Fibroblast of lung (primary cell): ENCODE measurements around the gene TTYH2. TPM values are rescaled to one million over a fixed set of nuclear protein-coding genes. Genes with fewer than 3 reads are reported as not detected.
A peak's percentile ranks its signal among the peaks of the same experiment; 100 is the strongest.

Source experiments
- DNase-seq, 2 donors: peaks; one replicate each; pipeline versions ENCODE4 v3.0.0 to v3.0.0-alpha.2; 2010; ENCODE audit warnings: low read depth in 2 of 2
- H2AFZ ChIP-seq: 2 replicates; pipeline ENCODE4 v1.5.1; 2012; ENCODE audit warnings: low read length, control low read depth, inconsistent platforms
- H3K27ac ChIP-seq: 2 replicates; pipeline ENCODE4 v1.5.1; 2011; ENCODE audit warnings: low read length, control low read depth; ENCODE audit not compliant: insufficient read depth
- H3K27me3 ChIP-seq: 2 replicates; pipeline ENCODE4 v1.5.1; 2011; ENCODE audit warnings: mild to moderate bottlenecking, low read length; ENCODE audit not compliant: control insufficient read depth, insufficient read depth
- H3K36me3 ChIP-seq: 2 replicates; pipeline ENCODE4 v1.5.1; 2011; ENCODE audit warnings: low read length; ENCODE audit not compliant: control insufficient read depth, insufficient read depth
- H3K4me1 ChIP-seq: 2 replicates; pipeline ENCODE4 v1.5.1; 2011; ENCODE audit warnings: low read length; ENCODE audit not compliant: control insufficient read depth, insufficient read depth; ENCODE audit errors: extremely low read depth
- H3K4me2 ChIP-seq: 2 replicates; pipeline ENCODE4 v1.5.1; 2011; ENCODE audit warnings: low read length, control low read depth; ENCODE audit not compliant: insufficient read depth; ENCODE audit errors: extremely low read depth
- H3K4me3 ChIP-seq, 4 experiments: fragments of 200-600 bp in 1 of 4; sonication (generic) in 1 of 4; replicated peaks in 1 of 4; 2 replicates each; pipeline ENCODE4 v1.5.1; 2011 to 2016; ENCODE audit warnings: low read length in 4 of 4, low read depth in 3 of 4, mild to moderate bottlenecking in 3 of 4, control low read depth in 2 of 4, inconsistent platforms in 1 of 4, mixed read lengths in 1 of 4; ENCODE audit not compliant: insufficient read depth in 1 of 4; ENCODE audit errors: control extremely low read depth in 1 of 4
- H3K79me2 ChIP-seq: 2 replicates; pipeline ENCODE4 v1.5.1; 2012; ENCODE audit warnings: mild to moderate bottlenecking, low read length, inconsistent platforms; ENCODE audit not compliant: control insufficient read depth, insufficient read depth
- H3K9ac ChIP-seq: 2 replicates; pipeline ENCODE4 v1.5.1; 2011; ENCODE audit warnings: mild to moderate bottlenecking, low read length, control low read depth; ENCODE audit not compliant: insufficient read depth
- H3K9me3 ChIP-seq: 2 replicates; pipeline ENCODE4 v1.5.1; 2012; ENCODE audit warnings: low read depth, low read length; ENCODE audit not compliant: control insufficient read depth, insufficient read depth
- H4K20me1 ChIP-seq: 2 replicates; pipeline ENCODE4 v1.5.1; 2011; ENCODE audit warnings: low read length; ENCODE audit not compliant: control insufficient read depth, insufficient read depth; ENCODE audit errors: extremely low read depth
- EZH2 ChIP-seq: IDR thresholded peaks from 2 replicates; pipeline ENCODE4 v1.5.1; 2012; ENCODE audit warnings: low read length, control low read depth, mild to moderate bottlenecking; ENCODE audit errors: missing control alignments
- polyA plus RNA-seq, 2 donors: library from polyadenylated mRNA; depleted of rRNA in 1 of 2; stranded (reverse) in 1 of 2; unstranded in 1 of 2; fragments of >200 nt; gene quantifications; 2 replicates each; pipeline ENCODE4 v1.2.1, GENCODE V29; 2011 to 2012; ENCODE audit warnings: missing spikeins in 1 of 2
- total RNA-seq: library from RNA; depleted of rRNA; stranded (reverse); fragments of >200 nt; gene quantifications from 2 replicates; pipeline ENCODE4 v1.2.1, GENCODE V29; 2014
- TF ChIP-seq, protein P1 (sequence below), 2 donors: IDR thresholded peaks in 1 of 2; conservative IDR thresholded peaks in 1 of 2; 1 replicate in 1 of 2; 2 replicates in 1 of 2; pipeline ENCODE4 v1.5.1; 2011 to 2012; ENCODE audit warnings: low read length in 2 of 2, control low read depth in 1 of 2, inconsistent platforms in 1 of 2, low read depth in 1 of 2, mild to moderate bottlenecking in 1 of 2

TTYH2 gene
- total and polyA plus RNA-seq, 2 donors (not counting 1 experiment from before 2014, with no cell fraction given) = 0.99 to 1.2 TPM

DNA sequence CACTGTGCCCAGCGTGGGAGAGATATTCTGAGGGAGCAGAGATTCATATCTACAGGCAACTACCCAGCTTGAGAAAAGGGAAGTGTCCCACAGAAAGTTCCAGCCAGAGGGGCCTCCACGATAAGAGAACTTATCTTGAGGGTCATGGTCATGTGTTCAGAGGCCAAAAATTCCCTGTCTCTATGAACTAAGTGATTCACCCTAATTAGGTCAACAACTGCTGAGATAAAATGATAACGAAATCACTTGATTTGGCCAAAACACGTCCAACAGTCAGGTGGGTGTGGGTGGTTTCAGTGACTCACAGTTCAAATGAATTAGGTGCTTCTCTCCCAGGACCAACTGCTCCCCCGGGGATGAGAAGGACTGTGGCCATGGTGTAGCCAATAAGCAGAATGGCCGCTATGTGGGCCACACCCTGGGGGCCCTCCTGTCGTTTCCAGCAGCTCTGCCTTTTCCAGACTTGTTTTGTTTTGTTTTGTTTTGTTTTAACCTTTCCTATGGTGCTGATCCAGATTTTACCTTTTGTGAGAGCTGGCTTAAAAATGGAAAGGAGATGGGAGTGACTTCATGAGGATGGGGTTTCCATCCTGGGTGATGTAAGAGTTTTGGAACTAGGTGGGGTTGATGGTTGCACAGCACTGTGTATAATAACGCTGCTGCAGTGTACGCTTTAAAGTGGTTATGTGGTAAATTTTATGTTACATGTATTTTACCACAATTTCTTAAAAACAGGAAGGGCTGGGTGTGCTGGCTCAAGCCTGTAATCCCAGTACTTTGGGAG is 69.4 kb downstream of the TTYH2 start:
- no peak overlapping the region for H3K9ac ChIP-seq
- DNase-seq = peak in 1 of 2 donors; percentile 72
- H3K27me3 ChIP-seq = no peaks in the 10 kb centered on the region
- no peaks in the 10 kb centered on the region for H3K36me3 ChIP-seq
- H2AFZ ChIP-seq = no peak overlapping the region
- H3K9me3 ChIP-seq = no peaks in the 10 kb centered on the region
- H4K20me1 ChIP-seq = no peaks in the 10 kb centered on the region
- no peak overlapping the region for H3K27ac ChIP-seq
- H3K4me3 ChIP-seq = no peak overlapping the region
- H3K79me2 ChIP-seq = no peaks in the 10 kb centered on the region
- TF ChIP-seq EZH2 = no peak
- TF ChIP-seq, protein P1, sequence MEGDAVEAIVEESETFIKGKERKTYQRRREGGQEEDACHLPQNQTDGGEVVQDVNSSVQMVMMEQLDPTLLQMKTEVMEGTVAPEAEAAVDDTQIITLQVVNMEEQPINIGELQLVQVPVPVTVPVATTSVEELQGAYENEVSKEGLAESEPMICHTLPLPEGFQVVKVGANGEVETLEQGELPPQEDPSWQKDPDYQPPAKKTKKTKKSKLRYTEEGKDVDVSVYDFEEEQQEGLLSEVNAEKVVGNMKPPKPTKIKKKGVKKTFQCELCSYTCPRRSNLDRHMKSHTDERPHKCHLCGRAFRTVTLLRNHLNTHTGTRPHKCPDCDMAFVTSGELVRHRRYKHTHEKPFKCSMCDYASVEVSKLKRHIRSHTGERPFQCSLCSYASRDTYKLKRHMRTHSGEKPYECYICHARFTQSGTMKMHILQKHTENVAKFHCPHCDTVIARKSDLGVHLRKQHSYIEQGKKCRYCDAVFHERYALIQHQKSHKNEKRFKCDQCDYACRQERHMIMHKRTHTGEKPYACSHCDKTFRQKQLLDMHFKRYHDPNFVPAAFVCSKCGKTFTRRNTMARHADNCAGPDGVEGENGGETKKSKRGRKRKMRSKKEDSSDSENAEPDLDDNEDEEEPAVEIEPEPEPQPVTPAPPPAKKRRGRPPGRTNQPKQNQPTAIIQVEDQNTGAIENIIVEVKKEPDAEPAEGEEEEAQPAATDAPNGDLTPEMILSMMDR (conservative IDR thresholded peaks at IDR 0.05 in 1 of 2, IDR thresholded peaks at IDR 0.05 in 1 of 2; ENCODE audit: low read depth in 1 of 2, low read length in 2 of 2) = no peak
- no peak overlapping the region for H3K4me2 ChIP-seq
- H3K4me1 ChIP-seq = no peaks in the 10 kb centered on the region

DNA sequence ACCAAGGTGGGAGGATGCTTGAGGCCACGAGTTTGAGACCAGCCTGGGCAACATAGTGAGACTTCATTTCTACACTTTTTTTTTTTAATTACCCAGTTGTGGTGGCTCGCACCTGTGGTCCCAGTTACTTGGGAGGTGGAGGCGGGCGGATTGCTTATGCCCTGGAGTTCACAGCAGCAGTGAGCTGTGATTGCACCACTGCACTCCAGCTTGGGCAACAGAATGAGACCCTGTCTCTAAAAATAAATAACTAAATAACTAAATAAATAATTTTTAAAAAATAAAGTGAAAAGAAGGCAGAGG is 70.0 kb downstream of the TTYH2 start:
- Histone ChIP-seq H3K9me3 (no peaks in the 10 kb centered on the region), H3K79me2 (no peaks in the 10 kb centered on the region), H3K36me3 (no peaks in the 10 kb centered on the region), H3K4me1 (no peaks in the 10 kb centered on the region), H4K20me1 (no peaks in the 10 kb centered on the region), H3K9ac (no peak overlapping the region), H3K4me2 (no peak overlapping the region), H3K4me3 (no peak overlapping the region), H2AFZ (no peak overlapping the region), H3K27me3 (no peaks in the 10 kb centered on the region), H3K27ac (no peak overlapping the region)
- DNase-seq = no peak
- TF ChIP-seq, protein P1 (conservative IDR thresholded peaks at IDR 0.05 in 1 of 2, IDR thresholded peaks at IDR 0.05 in 1 of 2; ENCODE audit: low read depth in 1 of 2, low read length in 2 of 2) = no peak
- TF ChIP-seq EZH2 = no peak

DNA sequence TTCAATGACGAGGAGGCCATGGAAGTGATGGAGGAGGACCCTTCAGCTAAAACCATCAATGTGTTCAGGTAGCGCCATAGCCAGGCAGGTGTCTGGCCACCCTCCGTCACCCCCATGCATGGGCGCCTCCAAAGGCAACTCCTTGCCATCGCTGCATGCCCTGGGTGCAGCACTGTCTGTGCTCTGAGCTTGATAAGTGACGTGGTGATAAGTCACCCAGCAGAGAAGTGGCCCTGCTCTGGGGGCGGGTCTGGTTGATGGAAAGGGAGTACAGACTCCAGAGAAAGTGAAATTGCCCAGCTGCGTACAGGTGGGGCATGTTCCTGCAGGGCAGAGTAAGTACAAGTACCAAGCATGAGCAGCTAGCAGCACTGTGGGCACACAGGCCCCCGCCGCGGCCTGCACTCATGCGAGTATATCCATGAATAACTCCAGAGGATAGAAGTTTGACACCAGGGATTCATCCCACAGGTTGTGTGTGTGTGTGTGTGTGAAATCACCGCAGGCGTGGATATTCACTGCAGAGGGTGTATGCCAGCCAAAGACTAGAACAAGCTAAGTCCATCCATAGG is 73.7 kb downstream of the TTYH2 start:
- Histone ChIP-seq H3K4me1 (no peaks in the 10 kb centered on the region), H3K79me2 (no peaks in the 10 kb centered on the region), H3K4me3 (no peak overlapping the region), H3K9me3 (no peaks in the 10 kb centered on the region), H3K9ac (no peak overlapping the region), H3K27me3 (no peaks in the 10 kb centered on the region), H3K36me3 (no peaks in the 10 kb centered on the region), H4K20me1 (no peaks in the 10 kb centered on the region), H2AFZ (no peak overlapping the region), H3K27ac (no peak overlapping the region), H3K4me2 (no peak overlapping the region)
- TF ChIP-seq, protein P1 (conservative IDR thresholded peaks at IDR 0.05 in 1 of 2, IDR thresholded peaks at IDR 0.05 in 1 of 2; ENCODE audit: low read depth in 1 of 2, low read length in 2 of 2) = no peak
- TF ChIP-seq EZH2 = no peak
- no peak for DNase-seq
